OCI-LY7 (cell line): ENCODE measurements around the gene CGRRF1.

Experiments
- EZH2phosphoT487 ChIP-seq: fragments of 200-600 bp; sonication (generic); IDR thresholded peaks from 2 replicates; pipeline ENCODE4 v1.6.1; 2018; ENCODE audit warnings: low read depth, borderline replicate concordance, mild to moderate bottlenecking, mixed run types, antibody characterized with exemption, low read length, moderate library complexity, mixed read lengths
- TF ChIP-seq, protein P1 (sequence below): fragments of 200-600 bp; sonication (generic); conservative IDR thresholded peaks from 2 replicates; pipeline ENCODE4 v1.5.1; 2014; ENCODE audit warnings: mild to moderate bottlenecking, antibody characterized with exemption, low read length, moderate library complexity, mixed read lengths

DNA sequence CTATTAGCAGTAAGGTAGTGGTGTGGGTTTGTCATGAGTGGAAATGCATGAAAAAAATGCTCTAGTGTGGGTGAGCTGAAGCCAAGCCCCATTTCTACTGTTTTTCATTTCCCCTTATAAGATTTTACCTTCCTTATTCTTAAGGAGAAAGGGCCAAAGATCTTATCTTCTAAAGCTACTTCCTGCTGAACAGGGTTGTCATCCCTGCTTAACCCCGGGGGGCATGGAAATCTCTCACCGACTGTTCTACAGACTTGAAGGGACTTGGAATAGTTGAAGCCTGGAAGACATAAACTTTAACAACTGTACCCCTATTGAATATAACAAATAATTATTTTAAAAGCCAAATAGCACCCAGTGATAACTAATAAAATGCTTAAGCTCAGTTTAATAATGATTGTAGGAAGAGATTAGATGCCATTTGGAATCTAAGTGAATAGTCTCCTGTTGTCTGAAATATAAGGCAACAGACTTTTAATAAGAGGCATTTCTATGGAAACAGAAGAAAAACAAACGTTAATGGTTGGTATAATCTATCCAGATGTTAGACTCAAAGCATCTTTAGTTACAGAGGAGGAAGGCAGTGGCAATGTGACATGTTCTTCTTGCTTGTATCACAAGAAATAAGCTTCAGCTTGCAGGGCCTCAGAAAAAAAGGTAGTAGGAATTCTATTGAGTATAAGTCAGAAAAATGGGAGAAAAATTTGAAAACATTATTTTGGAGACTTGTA lies 19.1 kb upstream of the CGRRF1 start:
- TF ChIP-seq, protein P1, sequence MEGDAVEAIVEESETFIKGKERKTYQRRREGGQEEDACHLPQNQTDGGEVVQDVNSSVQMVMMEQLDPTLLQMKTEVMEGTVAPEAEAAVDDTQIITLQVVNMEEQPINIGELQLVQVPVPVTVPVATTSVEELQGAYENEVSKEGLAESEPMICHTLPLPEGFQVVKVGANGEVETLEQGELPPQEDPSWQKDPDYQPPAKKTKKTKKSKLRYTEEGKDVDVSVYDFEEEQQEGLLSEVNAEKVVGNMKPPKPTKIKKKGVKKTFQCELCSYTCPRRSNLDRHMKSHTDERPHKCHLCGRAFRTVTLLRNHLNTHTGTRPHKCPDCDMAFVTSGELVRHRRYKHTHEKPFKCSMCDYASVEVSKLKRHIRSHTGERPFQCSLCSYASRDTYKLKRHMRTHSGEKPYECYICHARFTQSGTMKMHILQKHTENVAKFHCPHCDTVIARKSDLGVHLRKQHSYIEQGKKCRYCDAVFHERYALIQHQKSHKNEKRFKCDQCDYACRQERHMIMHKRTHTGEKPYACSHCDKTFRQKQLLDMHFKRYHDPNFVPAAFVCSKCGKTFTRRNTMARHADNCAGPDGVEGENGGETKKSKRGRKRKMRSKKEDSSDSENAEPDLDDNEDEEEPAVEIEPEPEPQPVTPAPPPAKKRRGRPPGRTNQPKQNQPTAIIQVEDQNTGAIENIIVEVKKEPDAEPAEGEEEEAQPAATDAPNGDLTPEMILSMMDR: no peak
- no peak for TF ChIP-seq EZH2phosphoT487
